Measurements from ENCODE around the gene C3orf49. TPM values are rescaled to one million over a fixed set of nuclear protein-coding genes. Genes with fewer than 3 reads are reported as not detected.

C3orf49 gene
- total RNA-seq, 2 experiments from 2014 or later = not detected

DNA sequence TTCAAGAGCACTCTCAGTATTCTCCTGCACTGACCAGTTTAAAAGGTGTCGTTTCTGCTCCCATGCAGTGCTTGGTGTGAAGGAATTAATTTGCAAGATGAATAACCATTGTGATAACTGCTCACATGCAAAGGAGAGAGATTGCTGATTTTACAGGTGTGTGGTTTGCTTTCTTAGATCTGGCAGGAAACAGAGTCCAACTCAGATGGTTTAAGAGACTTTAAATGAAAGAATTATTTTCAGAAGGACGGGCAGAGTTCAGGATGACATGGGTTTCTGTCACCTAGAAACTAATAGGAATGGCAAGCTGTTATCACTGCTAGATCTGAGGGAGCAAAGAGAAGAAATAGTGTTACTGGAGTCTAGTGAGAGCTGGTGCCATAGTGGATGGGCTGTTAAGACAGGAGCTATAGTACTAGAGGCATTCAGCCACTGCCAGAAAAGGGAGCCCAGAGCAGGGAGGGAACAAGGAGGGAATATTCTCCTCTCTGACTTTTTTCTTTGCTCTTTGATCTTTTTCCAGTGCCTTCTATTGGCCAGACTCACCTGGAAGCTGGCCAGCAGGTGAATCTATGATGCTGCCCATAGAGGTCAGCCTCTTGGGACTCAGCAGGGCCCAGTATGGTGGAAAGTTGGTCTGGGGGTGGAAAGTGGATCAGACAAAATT is 59.4 kb downstream of the C3orf49 start:
- Histone ChIP-seq H3K79me2 (ENCODE audit: insufficient read depth, low read depth, low read length) (peaks cover 92% of the 10 kb centered on the region), H3K4me1 (ENCODE audit: insufficient read depth, low read length, poor library complexity, severe bottlenecking) (peaks cover 26% of the 10 kb centered on the region), H3K9me2 (ENCODE audit: insufficient read depth, low read length) (no peaks in the 10 kb centered on the region), H4K20me1 (ENCODE audit: insufficient read depth, low read length) (peaks cover 58% of the 10 kb centered on the region), H3K27ac (ENCODE audit: low read depth, low read length, poor library complexity, severe bottlenecking) (no peak overlapping the region), H3K36me3 (ENCODE audit: insufficient read depth, low read length) (peaks cover 9% of the 10 kb centered on the region), H3K4me3 (ENCODE audit: low read depth, low read length, poor library complexity, severe bottlenecking) (no peak overlapping the region), H3K9me3 (ENCODE audit: low read length) (no peaks in the 10 kb centered on the region), H2AFZ (ENCODE audit: low read length) (no peak overlapping the region), H3K4me2 (ENCODE audit: low read length) (no peak overlapping the region)
- TF ChIP-seq, protein P1, sequence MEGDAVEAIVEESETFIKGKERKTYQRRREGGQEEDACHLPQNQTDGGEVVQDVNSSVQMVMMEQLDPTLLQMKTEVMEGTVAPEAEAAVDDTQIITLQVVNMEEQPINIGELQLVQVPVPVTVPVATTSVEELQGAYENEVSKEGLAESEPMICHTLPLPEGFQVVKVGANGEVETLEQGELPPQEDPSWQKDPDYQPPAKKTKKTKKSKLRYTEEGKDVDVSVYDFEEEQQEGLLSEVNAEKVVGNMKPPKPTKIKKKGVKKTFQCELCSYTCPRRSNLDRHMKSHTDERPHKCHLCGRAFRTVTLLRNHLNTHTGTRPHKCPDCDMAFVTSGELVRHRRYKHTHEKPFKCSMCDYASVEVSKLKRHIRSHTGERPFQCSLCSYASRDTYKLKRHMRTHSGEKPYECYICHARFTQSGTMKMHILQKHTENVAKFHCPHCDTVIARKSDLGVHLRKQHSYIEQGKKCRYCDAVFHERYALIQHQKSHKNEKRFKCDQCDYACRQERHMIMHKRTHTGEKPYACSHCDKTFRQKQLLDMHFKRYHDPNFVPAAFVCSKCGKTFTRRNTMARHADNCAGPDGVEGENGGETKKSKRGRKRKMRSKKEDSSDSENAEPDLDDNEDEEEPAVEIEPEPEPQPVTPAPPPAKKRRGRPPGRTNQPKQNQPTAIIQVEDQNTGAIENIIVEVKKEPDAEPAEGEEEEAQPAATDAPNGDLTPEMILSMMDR (conservative IDR thresholded peaks at IDR 0.05; ENCODE audit: low read length) = no peak
- TF ChIP-seq EZH2phosphoT487 (IDR thresholded peaks at IDR 0.05; ENCODE audit: borderline replicate concordance, low read depth, low read length) = no peak
- CTCF ChIA-PET (ENCODE audit: unreplicated experiment) = no interaction called here
- BruUV-seq (replicated peaks) = no TSS peak
- intact Hi-C loops (cut with micrococcal nuclease; ENCODE audit: unreplicated experiment) = no loop called here
- POLR2A ChIA-PET = interaction anchor here (2.5 kb wide), 1 partner anchor 10 kb away, joined by 5 read pairs; no protein-coding TSS in a partner anchor
- no peak for DNase-seq (ENCODE audit: low spot score)

DNA sequence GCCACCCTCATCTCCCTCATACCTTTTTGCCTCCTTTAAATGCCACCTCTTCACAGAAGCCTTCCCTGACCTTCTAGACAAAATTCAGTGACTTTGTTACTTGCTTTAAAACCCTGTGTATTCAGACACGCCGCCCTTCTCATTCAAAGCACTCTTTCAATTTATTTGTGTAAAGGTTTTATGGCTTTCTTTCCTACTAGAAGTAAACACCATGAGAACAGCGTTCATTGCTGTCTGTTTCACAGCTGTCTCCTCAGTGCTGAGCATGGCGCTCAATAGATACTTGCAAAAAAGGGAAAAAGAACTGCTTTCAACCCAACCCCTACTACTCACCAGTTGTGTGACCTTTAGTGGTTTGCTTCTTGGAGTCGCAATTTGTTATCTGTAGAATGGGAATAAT is 61.6 kb downstream of the C3orf49 start:
- Histone ChIP-seq H3K9me2 (ENCODE audit: insufficient read depth, low read length) (no peaks in the 10 kb centered on the region), H3K4me2 (ENCODE audit: low read length) (no peak overlapping the region), H2AFZ (ENCODE audit: low read length) (no peak overlapping the region), H3K27ac (ENCODE audit: low read depth, low read length, poor library complexity, severe bottlenecking) (no peak overlapping the region), H3K79me2 (ENCODE audit: insufficient read depth, low read depth, low read length) (peaks cover 92% of the 10 kb centered on the region), H3K4me1 (ENCODE audit: insufficient read depth, low read length, poor library complexity, severe bottlenecking) (peaks cover 19% of the 10 kb centered on the region), H3K4me3 (ENCODE audit: low read depth, low read length, poor library complexity, severe bottlenecking) (no peak overlapping the region), H3K9me3 (ENCODE audit: low read length) (no peaks in the 10 kb centered on the region), H3K36me3 (ENCODE audit: insufficient read depth, low read length) (peaks cover 8% of the 10 kb centered on the region; the same call in 1 of the 2 replicates), H4K20me1 (ENCODE audit: insufficient read depth, low read length) (peaks cover 42% of the 10 kb centered on the region)
- no peak for DNase-seq (ENCODE audit: low spot score)
- TF ChIP-seq, protein P1 (conservative IDR thresholded peaks at IDR 0.05; ENCODE audit: low read length) = no peak
- no peak for TF ChIP-seq EZH2phosphoT487 (IDR thresholded peaks at IDR 0.05; ENCODE audit: borderline replicate concordance, low read depth, low read length)
- no TSS peak for BruUV-seq (replicated peaks)
- intact Hi-C loops (cut with micrococcal nuclease; ENCODE audit: unreplicated experiment) = no loop called here
- ChIA-PET CTCF (ENCODE audit: unreplicated experiment) (no interaction called here), POLR2A (no interaction called here)

DNA sequence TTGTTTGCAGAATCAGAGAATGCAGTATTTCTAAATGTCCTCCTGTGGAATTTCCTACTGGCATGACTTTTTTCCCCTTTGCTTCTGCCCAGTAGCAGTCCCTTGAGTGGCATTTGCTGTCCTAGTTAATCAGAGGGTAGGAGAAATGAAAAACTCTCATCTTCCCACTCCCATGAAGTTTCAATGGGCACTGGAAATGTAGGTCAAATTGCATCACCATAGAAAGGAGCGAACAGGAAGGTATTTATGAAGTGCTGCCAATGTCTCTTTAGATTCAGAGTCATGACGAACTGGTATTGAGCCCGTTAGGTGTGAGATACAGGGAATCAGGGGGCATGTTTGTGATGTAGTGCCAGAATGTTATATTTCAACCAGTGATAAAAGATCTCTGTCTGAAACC is 67.8 kb downstream of the C3orf49 start:
- H2AFZ ChIP-seq (ENCODE audit: low read length) = no peak overlapping the region
- H3K4me3 ChIP-seq (ENCODE audit: low read depth, low read length, poor library complexity, severe bottlenecking) = no peak overlapping the region
- intact Hi-C loops (cut with micrococcal nuclease; ENCODE audit: unreplicated experiment) = no loop called here
- H3K27ac ChIP-seq (ENCODE audit: low read depth, low read length, poor library complexity, severe bottlenecking) = no peak overlapping the region
- no peak overlapping the region for H3K4me2 ChIP-seq (ENCODE audit: low read length)
- BruUV-seq (replicated peaks) = no TSS peak
- no peaks in the 10 kb centered on the region for H3K4me1 ChIP-seq (ENCODE audit: insufficient read depth, low read length, poor library complexity, severe bottlenecking)
- DNase-seq (ENCODE audit: low spot score) = no peak
- H3K9me2 ChIP-seq (ENCODE audit: insufficient read depth, low read length) = no peaks in the 10 kb centered on the region
- TF ChIP-seq, protein P1 (conservative IDR thresholded peaks at IDR 0.05; ENCODE audit: low read length) = no peak
- TF ChIP-seq EZH2phosphoT487 (IDR thresholded peaks at IDR 0.05; ENCODE audit: borderline replicate concordance, low read depth, low read length) = no peak
- H3K36me3 ChIP-seq (ENCODE audit: insufficient read depth, low read length) = peaks cover 20% of the 10 kb centered on the region
- H4K20me1 ChIP-seq (ENCODE audit: insufficient read depth, low read length) = peaks cover 14% of the 10 kb centered on the region; the same call in 1 of the 2 replicates
- H3K79me2 ChIP-seq (ENCODE audit: insufficient read depth, low read depth, low read length) = peaks cover 80% of the 10 kb centered on the region
- ChIA-PET POLR2A (no interaction called here), CTCF (ENCODE audit: unreplicated experiment) (no interaction called here)
- no peaks in the 10 kb centered on the region for H3K9me3 ChIP-seq (ENCODE audit: low read length)
